IMR-90 (cell line): ENCODE results near the gene REXO5. TPM values are rescaled to one million over a fixed set of nuclear protein-coding genes. Genes with fewer than 3 reads are reported as not detected.

ENCODE experiments used
- ATAC-seq: fragments of 200-7000 bp; cut with Tn5 transposase; 2 replicates; pipeline ENCODE4 v1.9.1; 2020; ENCODE audit warnings: low read depth, mild to moderate bottlenecking, moderate library complexity
- BruUV-seq: library from RNA; stranded (reverse); fragments of 400-500 nt; replicated peaks from 2 replicates; lab custom pipeline; 2021; lab: Mats Ljungman, UMichigan
- CTCF ChIA-PET: fragments of 300-600 bp; formaldehyde crosslinking; extraction: SDS; loops from one replicate; lab custom pipeline; 2021; ENCODE audit warnings: antibody characterized with exemption; lab: Yijun Ruan, JAX
- POLR2A ChIA-PET: fragments of 300-600 bp; sonication (Branson Sonifier 250); formaldehyde crosslinking; loops from one replicate; lab custom pipeline; 2022; ENCODE audit warnings: antibody characterized with exemption; ENCODE audit not compliant: unreplicated experiment; lab: Charles Lee
- DNase-seq: peaks from one replicate; pipeline ENCODE4 v3.0.0; 2013
- H2AFZ ChIP-seq: replicated peaks from 2 replicates; pipeline ENCODE3; 2013; ENCODE audit warnings: low read length, mild to moderate bottlenecking; ENCODE audit not compliant: poor library complexity
- H2AK5ac ChIP-seq: 2 replicates; pipeline ENCODE4 v1.6.1; 2013; ENCODE audit warnings: low read depth, low read length, inconsistent platforms
- H2AK9ac ChIP-seq: replicated peaks from 2 replicates; pipeline ENCODE3; 2013; ENCODE audit warnings: mild to moderate bottlenecking, low read depth, low read length, moderate library complexity; ENCODE audit not compliant: poor library complexity
- H2BK120ac ChIP-seq: 2 replicates; pipeline ENCODE4 v1.6.1; 2013; ENCODE audit warnings: low read depth, low read length, inconsistent platforms
- H2BK15ac ChIP-seq: 3 replicates; pipeline ENCODE4 v1.6.1; 2013; ENCODE audit warnings: low read depth, low read length, inconsistent platforms
- H2BK20ac ChIP-seq: 2 replicates; pipeline ENCODE4 v1.6.1; 2013; ENCODE audit warnings: low read depth, mild to moderate bottlenecking, inconsistent platforms, low read length, moderate library complexity
- H2BK5ac ChIP-seq: 2 replicates; pipeline ENCODE4 v1.6.1; 2013; ENCODE audit warnings: mild to moderate bottlenecking, low read depth, low read length, inconsistent platforms; ENCODE audit not compliant: poor library complexity, severe bottlenecking
- H3K14ac ChIP-seq: replicated peaks from 2 replicates; pipeline ENCODE4 v1.6.1; 2013; ENCODE audit warnings: low read depth, low read length, inconsistent platforms
- H3K18ac ChIP-seq: 2 replicates; pipeline ENCODE4 v1.6.1; 2013; ENCODE audit warnings: low read depth, low read length, control low read depth
- H3K23ac ChIP-seq: 2 replicates; pipeline ENCODE4 v1.6.1; 2013; ENCODE audit warnings: low read depth, low read length, inconsistent platforms
- H3K27ac ChIP-seq: 2 replicates; pipeline ENCODE4 v1.5.1; 2013; ENCODE audit warnings: mild to moderate bottlenecking, control low read depth, low read length; ENCODE audit not compliant: insufficient read depth
- H3K27me3 ChIP-seq: 2 replicates; pipeline ENCODE4 v1.6.1; 2013; ENCODE audit warnings: low read length; ENCODE audit not compliant: control insufficient read depth, insufficient read depth
- H3K36me3 ChIP-seq: 2 replicates; pipeline ENCODE4 v1.6.1; 2013; ENCODE audit warnings: low read length, mixed read lengths; ENCODE audit not compliant: control insufficient read depth, insufficient read depth
- H3K4ac ChIP-seq: 2 replicates; pipeline ENCODE4 v1.6.1; 2013; ENCODE audit warnings: low read depth, low read length, inconsistent platforms
- H3K4me1 ChIP-seq: 2 replicates; pipeline ENCODE4 v1.6.1; 2013; ENCODE audit warnings: low read length, mixed read lengths; ENCODE audit not compliant: control insufficient read depth, insufficient read depth
- H3K4me2 ChIP-seq: 2 replicates; pipeline ENCODE4 v1.6.1; 2013; ENCODE audit warnings: low read depth, mild to moderate bottlenecking, control low read depth, low read length, moderate library complexity
- H3K4me3 ChIP-seq: 2 replicates; pipeline ENCODE4 v1.5.1; 2013; ENCODE audit warnings: low read depth, mild to moderate bottlenecking, control low read depth, low read length, moderate library complexity; ENCODE audit not compliant: insufficient read depth
- H3K56ac ChIP-seq: 2 replicates; pipeline ENCODE4 v1.6.1; 2013; ENCODE audit warnings: low read length, inconsistent platforms; ENCODE audit not compliant: insufficient read depth; ENCODE audit errors: extremely low read depth
- H3K79me1 ChIP-seq, 2 experiments: 2 replicates each; pipeline ENCODE4 v1.6.1; 2013; ENCODE audit warnings: low read length in 2 of 2, inconsistent platforms in 1 of 2, low read depth in 1 of 2
- H3K9ac ChIP-seq: 2 replicates; pipeline ENCODE4 v1.6.1; 2013; ENCODE audit warnings: low read depth, low read length, control low read depth
- H3K9me1 ChIP-seq: 2 replicates; pipeline ENCODE4 v1.6.1; 2013; ENCODE audit warnings: low read length, inconsistent platforms; ENCODE audit not compliant: insufficient read depth
- H3K9me3 ChIP-seq: 2 replicates; pipeline ENCODE4 v1.6.1; 2013; ENCODE audit warnings: low read length; ENCODE audit not compliant: control insufficient read depth, insufficient read depth
- H4K20me1 ChIP-seq: 2 replicates; pipeline ENCODE4 v1.6.1; 2013; ENCODE audit warnings: low read length, inconsistent platforms; ENCODE audit not compliant: insufficient read depth
- H4K5ac ChIP-seq: 2 replicates; pipeline ENCODE4 v1.6.1; 2013; ENCODE audit warnings: mild to moderate bottlenecking, low read depth, low read length, control low read depth
- H4K8ac ChIP-seq, 2 experiments: 2 replicates each; pipeline ENCODE4 v1.6.1; 2013; ENCODE audit warnings: low read depth in 2 of 2, low read length in 2 of 2, control low read depth in 1 of 2, inconsistent platforms in 1 of 2
- H4K91ac ChIP-seq: 2 replicates; pipeline ENCODE4 v1.6.1; 2013; ENCODE audit warnings: low read depth, low read length, inconsistent platforms; ENCODE audit not compliant: insufficient read depth
- BHLHE40 ChIP-seq: fragments of 150-350 bp; IDR thresholded peaks from 2 replicates; pipeline ENCODE4 v1.6.1; 2016; ENCODE audit warnings: mild to moderate bottlenecking, low read depth, low read length
- CEBPB ChIP-seq: IDR thresholded peaks from 2 replicates; pipeline ENCODE4 v1.6.1; 2012; ENCODE audit warnings: low read depth, low read length, improper control_type of control experiment
- CHD1 ChIP-seq: IDR thresholded peaks from 2 replicates; pipeline ENCODE4 v1.6.1; 2012; ENCODE audit warnings: low read depth, low read length, improper control_type of control experiment
- FOS ChIP-seq: fragments of 150-350 bp; IDR thresholded peaks from 2 replicates; pipeline ENCODE4 v1.6.1; 2016; ENCODE audit warnings: low read depth, low read length
- MAFK ChIP-seq: IDR thresholded peaks from 2 replicates; pipeline ENCODE4 v1.6.1; 2012; ENCODE audit warnings: low read depth, low read length, improper control_type of control experiment
- MAZ ChIP-seq: IDR thresholded peaks from 2 replicates; pipeline ENCODE4 v1.6.1; 2012; ENCODE audit warnings: low read depth, mild to moderate bottlenecking, low read length, improper control_type of control experiment, moderate library complexity, borderline replicate concordance
- MXI1 ChIP-seq: IDR thresholded peaks from 2 replicates; pipeline ENCODE4 v1.6.1; 2012; ENCODE audit warnings: low read depth, mild to moderate bottlenecking, low read length, moderate library complexity, borderline replicate concordance
- NFE2L2 ChIP-seq: fragments of 150-350 bp; IDR thresholded peaks from 2 replicates; pipeline ENCODE4 v1.6.1; 2016; ENCODE audit warnings: low read depth, mild to moderate bottlenecking, low read length
- POLR2A ChIP-seq: IDR thresholded peaks from 2 replicates; pipeline ENCODE4 v1.6.1; 2012; ENCODE audit warnings: mild to moderate bottlenecking, low read depth, low read length
- RAD21 ChIP-seq: IDR thresholded peaks from 2 replicates; pipeline ENCODE4 v1.6.1; 2012; ENCODE audit warnings: low read length, improper control_type of control experiment
- RCOR1 ChIP-seq: IDR thresholded peaks from 2 replicates; pipeline ENCODE4 v1.6.1; 2012; ENCODE audit warnings: mild to moderate bottlenecking, low read length, improper control_type of control experiment; ENCODE audit not compliant: insufficient replicate concordance
- RFX5 ChIP-seq: IDR thresholded peaks from 2 replicates; pipeline ENCODE4 v1.8.0; 2012; ENCODE audit warnings: low read depth, mild to moderate bottlenecking, low read length, moderate library complexity
- SMC3 ChIP-seq: fragments of 150-350 bp; IDR thresholded peaks from 2 replicates; pipeline ENCODE4 v1.6.1; 2016; ENCODE audit warnings: low read depth, mild to moderate bottlenecking, antibody characterized with exemption, low read length, moderate library complexity
- WGBS, 2 experiments: methylation state at CpG; one replicate each; pipeline versions ENCODE4 v1.1.5 to v1.1.7; 2013; ENCODE audit warnings: missing lambda C conversion rate in 2 of 2; ENCODE audit not compliant: insufficient read length in 1 of 2; ENCODE audit errors: extremely low coverage in 2 of 2; 5-methylcytosine and 5-hydroxymethylcytosine counted together
- dilution Hi-C: fragments of 300-500 bp; cut with HindIII; formaldehyde crosslinking; loops from one replicate; pipeline ENCODE4 v1.14.3; 2018; ENCODE audit warnings: low sequenced_read_pairs; ENCODE audit not compliant: unreplicated experiment
- in situ Hi-C: fragments of 300-500 bp; cut with MboI; formaldehyde crosslinking; loops from 3 replicates; pipeline ENCODE4 v1.14.3; 2019; ENCODE audit warnings: low sequenced_read_pairs, inconsistent platforms, mixed read lengths
- intact Hi-C: fragments of 100-400 bp; cut with micrococcal nuclease; formaldehyde crosslinking; loops from 2 replicates; pipeline ENCODE4 v1.10.0; 2022
- polyA plus RNA-seq, 3 experiments: library from polyadenylated mRNA; depleted of rRNA; stranded (reverse); fragments of >200 nt; gene quantifications; 2 replicates each; pipeline ENCODE4 v1.2.3, GENCODE V29; 2012; ENCODE audit warnings: low replicate concordance in 1 of 3
- total RNA-seq: library from RNA; depleted of rRNA; stranded (reverse); fragments of >200 nt; gene quantifications from 2 replicates; pipeline ENCODE4 v1.2.3, GENCODE V29; 2012
- TF ChIP-seq, protein P1 (sequence below): conservative IDR thresholded peaks from 2 replicates; pipeline ENCODE4 v1.5.1; 2012; ENCODE audit warnings: mild to moderate bottlenecking, low read depth, low read length, improper control_type of control experiment
- TF ChIP-seq, protein P2 (sequence below): fragments of 150-350 bp; IDR thresholded peaks from 2 replicates; pipeline ENCODE4 v1.6.1; 2017; ENCODE audit warnings: mild to moderate bottlenecking, antibody characterized with exemption, low read length, low read depth

The REXO5 gene
- total and polyA plus RNA-seq, 2 of the 4 experiments (the other 2 are of a cell fraction): 3.7 to 7.0 TPM

DNA sequence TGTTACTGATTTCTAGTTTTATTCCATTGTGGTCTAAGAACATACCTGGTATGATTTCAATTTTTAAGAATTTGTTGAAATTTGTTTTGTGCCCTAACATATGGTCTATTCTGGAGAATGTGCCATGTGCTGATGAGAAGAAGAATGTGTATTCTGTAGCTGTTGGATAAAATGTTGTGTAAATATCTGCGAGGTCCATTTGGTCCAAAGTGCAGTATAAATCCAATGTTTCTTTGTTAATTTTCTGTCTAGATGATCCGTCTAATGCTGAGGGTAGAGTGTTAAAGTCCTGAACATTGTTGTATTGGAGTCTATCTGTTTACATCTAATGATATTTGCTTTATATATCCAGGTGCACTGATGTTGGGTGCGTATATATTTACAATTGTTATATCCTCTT is 32.6 kb upstream of the REXO5 start:
- Histone ChIP-seq H4K8ac (no peak overlapping the region), H3K9me3 (no peaks in the 10 kb centered on the region), H3K56ac (no peak overlapping the region), H4K20me1 (no peaks in the 10 kb centered on the region), H2AFZ (no peak overlapping the region), H2BK120ac (no peak overlapping the region), H3K4ac (no peak overlapping the region), H2BK5ac (no peak overlapping the region), H3K14ac (no peak overlapping the region), H2AK5ac (no peak overlapping the region), H2BK15ac (no peak overlapping the region), H3K27me3 (no peaks in the 10 kb centered on the region), H3K9me1 (no peaks in the 10 kb centered on the region), H4K91ac (no peak overlapping the region), H3K4me1 (no peaks in the 10 kb centered on the region), H3K27ac (no peak overlapping the region), H3K23ac (no peak overlapping the region), H2BK20ac (no peak overlapping the region), H3K18ac (no peak overlapping the region), H3K79me1 (no peaks in the 10 kb centered on the region), H3K4me3 (no peak overlapping the region), H3K9ac (no peak overlapping the region), H2AK9ac (no peak overlapping the region), H3K36me3 (no peaks in the 10 kb centered on the region), H4K5ac (no peak overlapping the region), H3K4me2 (no peak overlapping the region)
- no TSS peak for BruUV-seq
- POLR2A ChIA-PET: no interaction called here
- CTCF ChIA-PET: no interaction called here
- TF ChIP-seq BHLHE40: no peak
- no peak for TF ChIP-seq CEBPB
- no peak for TF ChIP-seq NFE2L2
- TF ChIP-seq RAD21: no peak
- no peak for TF ChIP-seq SMC3
- TF ChIP-seq, protein P1, sequence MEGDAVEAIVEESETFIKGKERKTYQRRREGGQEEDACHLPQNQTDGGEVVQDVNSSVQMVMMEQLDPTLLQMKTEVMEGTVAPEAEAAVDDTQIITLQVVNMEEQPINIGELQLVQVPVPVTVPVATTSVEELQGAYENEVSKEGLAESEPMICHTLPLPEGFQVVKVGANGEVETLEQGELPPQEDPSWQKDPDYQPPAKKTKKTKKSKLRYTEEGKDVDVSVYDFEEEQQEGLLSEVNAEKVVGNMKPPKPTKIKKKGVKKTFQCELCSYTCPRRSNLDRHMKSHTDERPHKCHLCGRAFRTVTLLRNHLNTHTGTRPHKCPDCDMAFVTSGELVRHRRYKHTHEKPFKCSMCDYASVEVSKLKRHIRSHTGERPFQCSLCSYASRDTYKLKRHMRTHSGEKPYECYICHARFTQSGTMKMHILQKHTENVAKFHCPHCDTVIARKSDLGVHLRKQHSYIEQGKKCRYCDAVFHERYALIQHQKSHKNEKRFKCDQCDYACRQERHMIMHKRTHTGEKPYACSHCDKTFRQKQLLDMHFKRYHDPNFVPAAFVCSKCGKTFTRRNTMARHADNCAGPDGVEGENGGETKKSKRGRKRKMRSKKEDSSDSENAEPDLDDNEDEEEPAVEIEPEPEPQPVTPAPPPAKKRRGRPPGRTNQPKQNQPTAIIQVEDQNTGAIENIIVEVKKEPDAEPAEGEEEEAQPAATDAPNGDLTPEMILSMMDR: no peak
- no peak for TF ChIP-seq CHD1
- TF ChIP-seq RFX5: no peak
- no peak for TF ChIP-seq RCOR1
- TF ChIP-seq POLR2A: no peak
- no peak for TF ChIP-seq MAZ
- TF ChIP-seq, protein P2, sequence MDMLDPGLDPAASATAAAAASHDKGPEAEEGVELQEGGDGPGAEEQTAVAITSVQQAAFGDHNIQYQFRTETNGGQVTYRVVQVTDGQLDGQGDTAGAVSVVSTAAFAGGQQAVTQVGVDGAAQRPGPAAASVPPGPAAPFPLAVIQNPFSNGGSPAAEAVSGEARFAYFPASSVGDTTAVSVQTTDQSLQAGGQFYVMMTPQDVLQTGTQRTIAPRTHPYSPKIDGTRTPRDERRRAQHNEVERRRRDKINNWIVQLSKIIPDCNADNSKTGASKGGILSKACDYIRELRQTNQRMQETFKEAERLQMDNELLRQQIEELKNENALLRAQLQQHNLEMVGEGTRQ: no peak
- TF ChIP-seq MXI1: no peak
- no peak for TF ChIP-seq FOS
- TF ChIP-seq MAFK: no peak
- dilution Hi-C loops (no loop called here), intact Hi-C loops (no loop called here), in situ Hi-C loops (no loop called here)
- WGBS, 2 experiments: 100% methylated on average over 1 of the region's 3 CpGs; no CpG with 5 or more reads in 1 of the 2 experiments
- DNase-seq (no peak), ATAC-seq (no peak)
